GM12801 (cell line): ENCODE measurements around the gene LARP1.

Experiments
- TF ChIP-seq, protein P1 (sequence below): IDR thresholded peaks from one replicate; pipeline ENCODE4 v1.5.1; 2011; ENCODE audit warnings: control low read depth; ENCODE audit not compliant: insufficient read length; ENCODE audit errors: extremely low read depth

LARP1 gene

DNA sequence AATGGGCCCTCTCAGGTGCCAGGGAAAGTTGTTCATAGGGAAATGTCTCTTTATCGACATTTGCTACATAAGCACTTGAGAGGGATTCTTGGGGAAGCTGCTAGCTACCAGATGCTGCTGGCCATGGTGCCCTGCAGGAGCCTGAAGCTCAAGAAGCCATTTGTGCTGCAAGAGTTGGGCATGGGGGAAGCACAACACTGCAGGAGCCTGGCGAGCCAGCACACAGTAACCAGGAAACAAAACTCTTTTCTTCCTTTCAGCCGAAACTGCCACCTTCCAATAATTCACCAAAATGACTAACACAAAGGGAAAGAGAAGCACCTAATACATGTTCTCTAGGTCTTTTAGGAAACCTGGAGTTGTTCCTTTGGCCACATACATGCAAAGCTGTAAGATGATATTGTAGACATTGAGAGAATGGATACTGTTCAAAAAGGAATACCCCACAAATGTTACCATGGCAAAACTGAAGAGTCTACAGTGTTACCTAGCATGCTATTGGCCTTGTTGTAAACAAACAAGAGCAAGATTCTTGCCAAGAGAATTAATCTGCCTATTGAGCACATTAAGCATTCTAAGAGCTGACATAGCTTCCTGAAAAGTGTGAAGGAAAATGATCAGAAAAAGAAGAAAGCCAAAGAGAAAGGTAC lies 26.1 kb upstream of the LARP1 start:
- TF ChIP-seq, protein P1, sequence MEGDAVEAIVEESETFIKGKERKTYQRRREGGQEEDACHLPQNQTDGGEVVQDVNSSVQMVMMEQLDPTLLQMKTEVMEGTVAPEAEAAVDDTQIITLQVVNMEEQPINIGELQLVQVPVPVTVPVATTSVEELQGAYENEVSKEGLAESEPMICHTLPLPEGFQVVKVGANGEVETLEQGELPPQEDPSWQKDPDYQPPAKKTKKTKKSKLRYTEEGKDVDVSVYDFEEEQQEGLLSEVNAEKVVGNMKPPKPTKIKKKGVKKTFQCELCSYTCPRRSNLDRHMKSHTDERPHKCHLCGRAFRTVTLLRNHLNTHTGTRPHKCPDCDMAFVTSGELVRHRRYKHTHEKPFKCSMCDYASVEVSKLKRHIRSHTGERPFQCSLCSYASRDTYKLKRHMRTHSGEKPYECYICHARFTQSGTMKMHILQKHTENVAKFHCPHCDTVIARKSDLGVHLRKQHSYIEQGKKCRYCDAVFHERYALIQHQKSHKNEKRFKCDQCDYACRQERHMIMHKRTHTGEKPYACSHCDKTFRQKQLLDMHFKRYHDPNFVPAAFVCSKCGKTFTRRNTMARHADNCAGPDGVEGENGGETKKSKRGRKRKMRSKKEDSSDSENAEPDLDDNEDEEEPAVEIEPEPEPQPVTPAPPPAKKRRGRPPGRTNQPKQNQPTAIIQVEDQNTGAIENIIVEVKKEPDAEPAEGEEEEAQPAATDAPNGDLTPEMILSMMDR, result no peak

DNA sequence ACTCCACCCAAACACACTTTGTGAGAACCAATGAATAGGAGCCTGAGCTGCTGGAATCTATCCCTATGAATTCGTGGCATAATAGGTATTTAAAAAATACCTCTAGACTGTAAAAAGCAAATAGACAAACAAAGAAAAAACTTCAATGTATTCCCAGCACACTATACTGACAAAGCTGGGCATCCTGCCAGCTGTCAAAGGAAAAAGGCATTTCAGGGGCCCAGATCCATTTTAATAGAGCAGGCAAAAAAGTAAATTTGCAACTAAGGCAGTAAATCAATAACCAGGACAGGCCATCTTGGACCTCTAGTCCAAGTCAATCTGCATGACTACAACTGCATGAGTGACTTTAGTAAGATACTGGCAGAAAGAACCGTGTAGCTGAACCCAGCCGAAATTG lies 25.6 kb upstream of the LARP1 start:
- TF ChIP-seq, protein P1, result no peak

DNA sequence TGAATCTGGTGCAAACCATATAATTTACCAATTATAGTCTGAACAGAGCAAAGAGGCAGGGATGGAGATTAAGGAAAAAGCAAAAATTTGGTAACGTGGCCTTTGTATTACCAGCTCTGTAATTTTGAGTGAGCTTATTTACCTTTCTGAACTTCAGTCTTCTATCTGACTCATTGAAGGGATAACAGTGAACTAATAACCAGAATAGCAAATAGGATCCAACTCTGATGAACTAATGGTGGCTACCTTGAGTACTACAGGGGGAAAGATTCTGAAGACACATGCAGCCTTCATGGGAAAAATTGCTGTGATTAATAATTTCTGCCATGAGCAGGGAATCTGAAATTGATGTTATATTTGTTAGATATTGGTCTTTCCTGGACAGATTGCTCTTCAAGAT lies 23.0 kb upstream of the LARP1 start:
- TF ChIP-seq, protein P1, result no peak

DNA sequence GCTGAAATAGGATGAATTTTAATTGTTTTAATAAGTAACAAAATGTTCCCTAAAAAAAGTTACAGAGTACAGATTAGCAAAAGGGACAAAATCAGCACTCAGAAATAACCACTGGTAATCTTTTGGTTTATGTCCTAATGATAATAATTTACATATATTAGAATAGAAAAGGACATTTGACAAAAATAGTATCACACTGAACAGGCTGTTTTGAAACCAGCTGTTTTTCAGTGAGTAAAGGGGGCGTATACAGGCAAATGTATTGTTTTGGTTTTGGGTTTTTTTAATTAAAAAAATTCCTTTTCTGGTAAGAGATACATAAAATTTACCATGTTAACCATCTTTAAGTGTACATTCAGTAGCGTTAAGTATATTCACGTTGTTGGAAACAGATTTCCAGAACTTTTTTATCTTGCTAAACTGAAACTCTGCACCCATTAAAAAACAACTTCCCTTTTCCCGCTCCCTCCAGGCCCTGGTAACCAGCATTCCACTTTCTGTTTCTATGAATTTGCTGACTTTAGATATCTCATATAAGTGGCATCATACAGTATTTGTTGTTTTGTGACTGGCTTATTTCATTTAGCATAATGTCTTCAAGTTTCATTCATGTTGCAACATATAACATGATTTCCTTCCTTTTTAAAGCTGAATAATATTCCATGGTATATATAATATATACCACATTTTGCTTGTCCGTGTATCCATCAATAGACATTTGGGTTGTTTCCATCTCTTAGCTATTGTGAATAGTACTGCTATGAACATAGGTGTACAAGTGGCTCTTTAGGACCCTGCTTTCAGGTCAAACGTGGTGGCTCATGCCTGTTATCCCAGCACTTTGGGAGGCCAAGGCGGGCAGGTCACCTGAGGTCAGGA lies 20.6 kb upstream of the LARP1 start:
- TF ChIP-seq, protein P1, result no peak

DNA sequence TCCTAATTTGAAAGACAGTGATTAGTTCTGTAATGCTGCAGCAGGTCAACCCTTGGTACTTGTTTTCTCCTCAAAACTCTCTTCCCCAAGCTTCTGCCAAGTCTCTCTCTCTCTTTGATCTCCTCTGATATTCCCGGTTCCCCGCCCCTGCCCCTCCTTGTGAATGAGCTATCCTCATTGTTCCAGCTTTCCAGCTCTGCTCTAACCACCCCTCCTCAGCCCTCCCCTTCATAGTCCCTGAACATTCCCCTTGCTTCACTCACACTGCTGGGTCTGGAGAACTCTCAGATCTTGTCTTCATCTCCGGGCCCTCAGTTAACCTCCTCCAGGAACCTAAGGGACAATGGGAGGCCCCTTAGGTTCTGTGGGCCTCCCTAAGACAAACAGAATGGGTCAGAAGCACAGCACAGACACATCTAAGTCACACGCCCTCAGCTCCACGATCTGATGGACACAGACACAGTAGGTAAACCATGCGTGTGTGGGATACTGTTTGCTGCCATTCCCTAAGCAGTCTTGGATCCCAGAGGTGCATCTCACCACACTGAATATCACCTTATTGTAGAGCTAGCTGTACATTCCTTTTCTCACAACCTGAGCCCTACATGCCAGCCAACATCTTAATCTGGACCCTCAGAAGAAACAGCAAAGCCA lies 17.4 kb upstream of the LARP1 start:
- TF ChIP-seq, protein P1, result no peak

DNA sequence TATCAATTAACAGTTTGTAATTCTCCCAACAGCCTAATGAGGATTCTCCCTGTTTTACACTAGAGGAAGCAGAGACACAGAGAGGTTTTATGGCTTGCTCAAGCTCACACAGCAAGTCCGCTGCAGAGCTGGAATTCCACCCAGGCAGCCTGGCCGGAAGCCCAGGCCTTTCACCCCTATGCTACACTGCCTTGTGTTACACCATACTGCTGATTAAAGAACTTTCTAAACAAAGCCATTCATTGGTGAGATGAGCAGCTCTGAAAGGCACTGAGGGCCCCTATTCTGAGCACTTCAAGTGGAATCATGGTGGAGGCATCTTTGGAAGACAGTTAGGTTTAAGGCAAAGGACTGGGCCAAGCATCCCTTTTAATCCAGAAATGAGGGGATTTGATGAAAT lies 14.7 kb upstream of the LARP1 start:
- TF ChIP-seq, protein P1, result no peak

DNA sequence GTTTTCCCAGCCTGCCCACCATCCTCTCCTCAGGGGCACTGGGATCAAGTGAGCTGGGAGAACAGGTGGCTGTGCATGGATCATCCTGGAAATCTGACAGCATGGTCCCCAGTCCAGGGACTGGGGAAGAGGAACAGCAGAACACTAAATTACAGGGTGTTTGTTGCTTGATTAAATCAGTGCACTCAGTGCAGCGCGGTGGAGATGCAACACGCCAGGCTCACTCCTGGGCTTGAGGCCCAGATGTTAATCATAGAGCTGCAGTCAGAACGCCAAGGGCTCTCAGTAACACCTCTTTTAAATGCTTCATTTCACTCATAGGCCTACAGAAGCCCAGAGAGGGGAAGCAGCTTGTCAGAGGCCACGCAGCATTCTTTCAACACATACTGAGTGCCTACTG lies 14.2 kb upstream of the LARP1 start:
- TF ChIP-seq, protein P1, result no peak
